SJSA1 (cell line): ENCODE data around the gene CTNNA2. TPM values are rescaled to one million over a fixed set of nuclear protein-coding genes. Genes with fewer than 3 reads are reported as not detected.

Experiments
- DNase-seq, 2 experiments: peaks; one replicate each; pipeline ENCODE4 v3.0.0-alpha.2; 2015 to 2020; ENCODE audit warnings: low spot score in 2 of 2, low read depth in 1 of 2
- H3K27ac ChIP-seq: fragments of 250-450 bp; sonication (Bioruptor Pico); 2 replicates; pipeline ENCODE4 v1.5.1; 2020; ENCODE audit warnings: mild to moderate bottlenecking, moderate library complexity
- H3K27me3 ChIP-seq: fragments of 250-450 bp; sonication (Bioruptor Pico); replicated peaks from 2 replicates; pipeline ENCODE4 v1.5.1; 2020; ENCODE audit warnings: mild to moderate bottlenecking, moderate library complexity
- H3K36me3 ChIP-seq: fragments of 250-450 bp; sonication (Bioruptor Pico); 2 replicates; pipeline ENCODE4 v1.5.1; 2020; ENCODE audit warnings: mild to moderate bottlenecking
- H3K4me1 ChIP-seq: fragments of 250-450 bp; sonication (Bioruptor Pico); replicated peaks from 2 replicates; pipeline ENCODE4 v1.6.1; 2021; ENCODE audit warnings: mild to moderate bottlenecking
- H3K4me3 ChIP-seq: fragments of 250-450 bp; sonication (Bioruptor Pico); 2 replicates; pipeline ENCODE4 v1.5.1; 2020; ENCODE audit warnings: mild to moderate bottlenecking
- H3K9me3 ChIP-seq: fragments of 250-450 bp; sonication (Bioruptor Pico); replicated peaks from 2 replicates; pipeline ENCODE4 v1.5.1; 2020; ENCODE audit warnings: mild to moderate bottlenecking
- total RNA-seq: library from RNA; depleted of rRNA; stranded (reverse); fragments of >200 nt; shearing (Covaris generic); gene quantifications from 2 replicates; pipeline ENCODE4 v1.2.3, GENCODE V29; 2014

Gene CTNNA2
- total RNA-seq, 1 experiment from 2014 or later = not detected

DNA sequence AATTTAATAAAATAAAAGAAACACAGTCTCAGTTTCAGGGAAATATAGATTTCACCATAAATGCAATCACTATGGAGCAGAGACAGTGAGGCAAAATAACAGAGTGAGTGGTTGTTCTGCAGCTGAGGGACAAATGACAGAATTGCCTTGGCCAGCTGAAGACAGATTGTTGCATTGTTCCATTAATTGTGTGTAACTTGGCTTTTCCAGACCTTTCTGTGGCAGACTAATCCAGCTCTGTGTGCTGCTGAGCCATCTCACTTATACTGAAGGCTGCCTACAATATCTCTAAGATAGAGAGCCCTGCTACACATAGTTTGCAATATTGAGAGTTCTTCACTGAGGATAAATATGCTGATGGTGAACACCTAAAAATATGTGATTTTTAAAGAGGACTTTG, 780.2 kb downstream of the CTNNA2 start:
- H3K9me3 ChIP-seq = no peaks in the 10 kb centered on the region
- no peak for DNase-seq
- H3K4me1 ChIP-seq = no peaks in the 10 kb centered on the region
- no peak overlapping the region for H3K27ac ChIP-seq
- H3K36me3 ChIP-seq = no peaks in the 10 kb centered on the region
- no peak overlapping the region for H3K4me3 ChIP-seq
- H3K27me3 ChIP-seq = no peaks in the 10 kb centered on the region

DNA sequence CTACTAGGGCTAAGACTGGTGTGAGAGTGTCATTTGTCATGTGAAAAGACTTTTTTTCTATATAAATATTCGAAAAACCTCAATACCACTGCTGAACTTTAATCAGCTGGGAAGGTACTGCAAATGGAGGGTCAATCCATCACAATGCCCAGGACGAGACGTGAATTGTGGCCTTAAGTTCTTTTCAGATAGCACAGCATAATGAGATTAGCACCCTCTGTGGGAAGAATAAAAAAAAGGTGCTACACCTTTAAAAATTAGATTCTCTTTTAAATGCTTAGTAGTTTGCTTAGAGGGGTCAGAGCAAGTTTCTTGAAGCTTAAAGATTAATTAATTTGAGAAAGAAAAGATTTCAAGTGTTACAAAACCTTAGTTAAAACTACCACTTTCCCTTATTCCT, 786.1 kb downstream of the CTNNA2 start:
- DNase-seq = no peak
- no peaks in the 10 kb centered on the region for H3K36me3 ChIP-seq
- no peaks in the 10 kb centered on the region for H3K4me1 ChIP-seq
- peaks cover 5% of the 10 kb centered on the region; the same call in 1 of the 2 replicates for H3K27me3 ChIP-seq
- H3K9me3 ChIP-seq = no peaks in the 10 kb centered on the region
- no peak overlapping the region for H3K4me3 ChIP-seq
- no peak overlapping the region for H3K27ac ChIP-seq

DNA sequence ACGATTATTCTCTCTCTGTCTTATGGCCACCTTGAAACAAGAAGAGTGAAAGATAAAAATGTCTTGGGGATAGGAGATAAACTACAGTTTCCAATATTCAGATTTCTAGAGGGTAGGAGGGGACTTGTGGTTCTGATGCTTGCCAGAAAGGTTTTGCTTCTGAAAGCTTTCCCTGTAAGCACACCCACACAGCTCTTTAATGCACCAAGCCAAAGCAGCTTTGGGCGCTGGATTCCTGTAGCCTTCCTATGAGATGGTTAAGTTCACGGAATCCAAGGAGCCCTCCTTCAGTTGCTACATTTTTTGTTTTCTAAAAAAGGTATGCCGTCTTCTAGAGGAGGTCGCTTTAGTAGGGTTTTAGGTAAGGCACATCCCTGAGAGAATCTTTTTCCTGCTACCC, 786.8 kb downstream of the CTNNA2 start:
- Histone ChIP-seq H3K4me1 (no peaks in the 10 kb centered on the region), H3K9me3 (no peaks in the 10 kb centered on the region), H3K4me3 (no peak overlapping the region), H3K27ac (no peak overlapping the region), H3K36me3 (no peaks in the 10 kb centered on the region), H3K27me3 (peaks cover 9% of the 10 kb centered on the region; the same call in 1 of the 2 replicates)
- DNase-seq = no peak

DNA sequence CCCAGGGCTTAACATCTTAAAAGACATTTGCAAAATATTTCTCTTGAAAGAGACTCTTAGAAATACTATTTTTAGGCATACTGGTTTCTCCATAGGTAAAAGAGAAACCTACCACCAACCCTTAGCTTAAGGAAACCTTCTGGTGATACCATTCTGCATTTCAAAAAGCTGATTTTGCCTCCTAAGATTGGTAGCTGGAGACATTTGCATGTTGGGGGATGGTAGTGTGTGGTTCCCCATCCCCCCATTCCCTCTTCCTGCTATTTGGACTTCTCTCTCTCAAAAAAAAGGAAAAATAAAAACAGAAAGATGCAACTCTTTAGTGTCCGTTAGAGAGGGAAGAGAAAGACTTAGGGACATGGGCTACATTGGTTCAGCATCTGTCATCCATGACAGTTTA, 787.5 kb downstream of the CTNNA2 start:
- no peak overlapping the region for H3K4me3 ChIP-seq
- H3K27ac ChIP-seq = no peak overlapping the region
- no peaks in the 10 kb centered on the region for H3K36me3 ChIP-seq
- no peaks in the 10 kb centered on the region for H3K4me1 ChIP-seq
- no peaks in the 10 kb centered on the region for H3K9me3 ChIP-seq
- DNase-seq = no peak
- peaks cover 14% of the 10 kb centered on the region; the same call in 1 of the 2 replicates for H3K27me3 ChIP-seq

DNA sequence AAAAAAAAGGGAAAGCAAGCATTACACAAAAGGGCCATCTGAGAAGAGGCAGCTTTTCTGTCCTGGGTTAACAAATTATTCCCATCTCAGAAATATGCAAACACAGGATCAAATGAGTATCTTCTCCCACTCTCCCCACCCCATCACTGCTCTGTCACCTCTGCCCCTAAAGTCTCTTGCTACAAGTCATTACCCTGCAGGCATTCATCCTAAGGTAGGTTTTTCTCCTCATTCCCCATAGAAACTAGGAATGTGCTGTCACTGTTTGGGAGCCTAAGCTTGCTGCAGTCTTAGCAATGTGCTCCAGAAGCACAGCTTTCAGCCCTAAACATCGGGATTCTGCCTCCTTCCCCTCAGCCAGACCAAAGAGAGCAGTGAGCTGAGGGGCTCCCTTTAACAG, 788.1 kb downstream of the CTNNA2 start:
- Histone ChIP-seq H3K4me1 (no peaks in the 10 kb centered on the region), H3K27ac (no peak overlapping the region), H3K27me3 (peaks cover 14% of the 10 kb centered on the region; the same call in 1 of the 2 replicates), H3K36me3 (no peaks in the 10 kb centered on the region), H3K9me3 (no peaks in the 10 kb centered on the region), H3K4me3 (no peak overlapping the region)
- DNase-seq = no peak

DNA sequence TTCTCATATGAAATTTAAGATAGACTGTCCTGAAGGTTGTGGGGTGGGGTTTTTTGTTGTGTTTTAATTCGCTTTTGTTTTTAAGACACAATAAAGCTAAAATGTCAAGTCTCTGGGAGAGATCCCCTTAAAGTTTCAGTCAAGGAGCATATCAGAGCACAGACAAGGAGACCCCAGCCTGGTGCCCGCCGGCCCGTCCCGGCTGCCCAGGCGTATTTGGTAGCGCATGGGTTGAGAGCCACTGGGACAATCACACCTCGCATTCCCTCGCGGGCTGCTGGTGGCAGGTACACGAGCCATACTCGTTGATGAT, 789.1 kb downstream of the CTNNA2 start:
- Histone ChIP-seq H3K27ac (no peak overlapping the region), H3K4me3 (no peak overlapping the region), H3K36me3 (no peaks in the 10 kb centered on the region), H3K27me3 (peaks cover 14% of the 10 kb centered on the region; the same call in 1 of the 2 replicates), H3K9me3 (no peaks in the 10 kb centered on the region), H3K4me1 (no peaks in the 10 kb centered on the region)
- DNase-seq = no peak

DNA sequence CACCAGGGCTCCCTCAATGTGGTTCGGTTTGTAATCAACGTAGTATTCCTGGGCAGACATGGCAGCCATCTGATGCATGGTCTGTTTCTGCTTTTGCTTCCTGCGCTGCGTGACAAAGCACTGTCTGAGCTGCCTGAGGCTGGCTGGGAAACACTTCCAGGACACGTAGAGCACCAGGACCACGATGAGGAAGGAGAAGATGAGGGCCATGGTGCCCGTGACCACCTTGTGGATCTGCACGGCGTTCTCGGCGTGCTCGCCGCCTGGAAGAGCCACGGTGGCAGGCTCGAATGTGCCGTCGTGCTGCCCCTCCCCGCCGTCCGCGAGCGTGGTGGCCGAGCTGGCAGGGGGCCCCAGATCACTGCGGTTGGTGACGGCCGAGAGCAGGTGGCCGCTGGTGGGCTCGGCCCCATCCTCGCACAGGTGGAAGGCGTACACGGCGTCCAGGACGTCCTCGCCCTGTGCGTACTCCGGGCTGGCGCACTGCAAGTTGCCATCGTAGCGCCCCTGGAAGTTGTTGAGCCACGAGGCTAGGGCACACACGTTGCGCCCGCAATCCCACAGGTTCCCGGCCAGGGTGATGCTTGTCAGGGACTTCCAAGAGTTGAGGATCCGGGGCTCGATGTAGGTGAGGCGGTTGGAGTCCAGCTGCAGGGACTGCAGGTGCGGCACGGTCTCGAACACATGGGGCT, 789.6 kb downstream of the CTNNA2 start:
- Histone ChIP-seq H3K9me3 (no peaks in the 10 kb centered on the region), H3K27ac (no peak overlapping the region), H3K4me1 (no peaks in the 10 kb centered on the region), H3K4me3 (no peak overlapping the region), H3K36me3 (no peaks in the 10 kb centered on the region), H3K27me3 (peaks cover 14% of the 10 kb centered on the region; the same call in 1 of the 2 replicates)
- no peak for DNase-seq

DNA sequence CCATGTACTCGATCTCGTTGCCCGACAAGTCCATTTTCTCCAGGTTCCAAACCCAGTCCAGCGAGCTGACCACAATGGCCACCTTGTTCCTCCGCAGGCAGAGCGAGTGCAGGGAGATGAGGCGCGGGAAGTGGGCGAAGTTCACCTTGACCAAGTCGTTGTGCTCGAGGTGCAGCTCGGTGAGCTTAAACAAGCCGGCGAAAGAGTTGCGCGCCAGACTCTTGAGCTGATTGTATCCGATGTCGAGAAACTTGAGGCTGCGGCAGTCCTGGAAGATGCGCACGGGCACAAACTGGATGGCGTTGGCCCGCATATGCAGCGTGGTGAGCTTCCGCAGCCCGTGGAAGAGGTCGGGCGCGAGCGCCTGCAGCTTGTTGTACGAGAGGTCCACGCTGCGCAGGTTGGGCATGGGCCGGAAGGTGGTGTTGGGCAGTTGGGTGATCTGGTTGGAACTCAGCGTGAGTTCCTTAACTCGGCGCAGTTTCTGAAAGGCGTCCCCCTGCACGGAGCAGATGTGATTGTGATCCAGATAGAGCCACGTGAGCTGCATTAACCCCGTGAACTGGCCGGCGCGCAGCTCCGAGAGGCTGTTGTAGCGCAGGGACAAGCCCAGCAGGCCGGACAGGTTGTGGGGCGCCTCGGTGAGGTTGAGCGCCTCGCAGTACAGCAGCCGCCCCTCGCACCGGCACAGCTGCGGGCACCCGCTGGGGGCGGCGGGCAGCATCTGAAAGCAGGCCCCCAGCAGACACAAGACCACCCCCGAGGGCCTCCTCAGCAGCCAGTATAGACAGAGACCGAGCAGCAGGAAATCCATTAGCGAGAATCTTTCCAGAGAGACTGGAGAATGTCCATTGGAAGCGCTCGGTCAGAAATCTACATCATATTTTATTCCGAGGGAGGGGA, 790.4 kb downstream of the CTNNA2 start:
- peaks cover 14% of the 10 kb centered on the region; the same call in 1 of the 2 replicates for H3K27me3 ChIP-seq
- no peaks in the 10 kb centered on the region for H3K4me1 ChIP-seq
- no peaks in the 10 kb centered on the region for H3K36me3 ChIP-seq
- no peaks in the 10 kb centered on the region for H3K9me3 ChIP-seq
- no peak overlapping the region for H3K27ac ChIP-seq
- no peak overlapping the region for H3K4me3 ChIP-seq
- no peak for DNase-seq

DNA sequence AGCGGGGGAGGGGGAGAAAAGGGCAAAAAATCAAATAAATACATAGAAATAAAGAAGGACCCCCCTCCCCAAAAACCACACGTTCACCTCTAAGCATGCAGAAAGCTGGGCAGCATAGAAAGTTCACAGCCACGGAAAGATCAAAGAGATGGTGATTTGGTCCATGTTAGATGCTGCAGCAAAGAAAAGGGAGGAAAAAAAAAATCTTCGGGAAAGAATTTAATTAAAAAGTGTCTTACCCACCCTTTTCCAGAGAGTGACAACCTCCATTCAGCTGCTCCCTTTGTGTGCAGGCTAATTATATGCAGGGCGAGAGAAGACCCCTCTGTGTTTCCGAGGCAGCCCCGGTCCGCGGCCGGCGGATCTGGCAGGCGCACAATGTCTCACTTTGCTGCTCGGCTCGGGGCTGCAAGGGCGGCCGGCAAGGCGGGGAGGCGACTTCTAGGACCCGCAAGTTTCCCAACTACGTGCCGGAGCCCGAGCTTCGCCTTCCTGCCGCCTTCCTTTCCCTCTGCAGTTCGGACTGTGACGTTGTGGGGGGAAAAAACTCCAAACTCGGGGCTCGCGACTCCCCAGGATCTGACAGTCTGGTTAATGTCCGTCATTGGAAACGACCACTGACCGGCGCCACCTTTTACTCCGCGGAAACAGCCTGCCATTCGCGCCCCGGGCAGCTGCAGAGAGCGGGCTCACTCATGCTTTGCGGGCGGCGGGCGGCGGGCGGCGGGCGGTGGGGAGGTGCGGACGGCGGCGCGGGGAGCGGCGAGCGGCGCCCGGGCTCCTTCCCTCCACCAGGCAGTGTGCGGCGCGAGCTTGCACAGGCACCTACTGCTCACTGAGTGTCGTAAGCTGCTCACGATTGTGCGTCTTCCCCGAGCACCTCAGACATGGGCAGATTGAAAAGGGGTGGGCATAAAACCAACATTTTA, 791.3 kb downstream of the CTNNA2 start, which contains the start of gene LRRTM1:
TSS of gene LRRTM1 (minus strand) at position 844 of the 929 bp plus-strand sequence. CDS start 933 bp downstream, outside the sequence.
- DNase-seq = no peak
- no peaks in the 10 kb centered on the region for H3K36me3 ChIP-seq
- no peaks in the 10 kb centered on the region for H3K9me3 ChIP-seq
- H3K27ac ChIP-seq = no peak within 1 kb of the TSS
- no peaks in the 10 kb centered on the region for H3K4me1 ChIP-seq
- peaks cover 14% of the 10 kb centered on the region; the same call in 1 of the 2 replicates for H3K27me3 ChIP-seq
- no peak within 1 kb of the TSS for H3K4me3 ChIP-seq

DNA sequence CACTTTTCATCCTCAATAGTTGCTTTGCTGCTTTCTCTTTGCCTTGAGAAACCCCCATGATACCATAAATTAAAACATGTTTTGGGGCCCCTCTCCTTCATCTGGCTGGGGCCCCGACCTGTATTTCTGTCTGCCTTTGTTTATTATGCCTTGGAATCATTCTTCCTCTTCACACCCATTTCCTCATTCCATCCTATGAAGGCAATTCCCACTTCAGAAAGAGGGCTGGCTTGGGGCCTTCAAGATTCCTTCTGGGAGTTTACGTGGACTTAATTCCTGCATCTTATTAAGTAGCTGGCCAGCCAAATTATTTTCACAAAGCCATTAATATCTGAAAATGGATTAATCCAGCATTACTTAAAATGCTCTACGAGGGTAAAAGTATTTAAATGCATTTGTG, 798.5 kb downstream of the CTNNA2 start:
- Histone ChIP-seq H3K27ac (no peak overlapping the region), H3K9me3 (no peaks in the 10 kb centered on the region), H3K4me3 (no peak overlapping the region), H3K4me1 (no peaks in the 10 kb centered on the region), H3K36me3 (no peaks in the 10 kb centered on the region), H3K27me3 (no peaks in the 10 kb centered on the region)
- DNase-seq = no peak

DNA sequence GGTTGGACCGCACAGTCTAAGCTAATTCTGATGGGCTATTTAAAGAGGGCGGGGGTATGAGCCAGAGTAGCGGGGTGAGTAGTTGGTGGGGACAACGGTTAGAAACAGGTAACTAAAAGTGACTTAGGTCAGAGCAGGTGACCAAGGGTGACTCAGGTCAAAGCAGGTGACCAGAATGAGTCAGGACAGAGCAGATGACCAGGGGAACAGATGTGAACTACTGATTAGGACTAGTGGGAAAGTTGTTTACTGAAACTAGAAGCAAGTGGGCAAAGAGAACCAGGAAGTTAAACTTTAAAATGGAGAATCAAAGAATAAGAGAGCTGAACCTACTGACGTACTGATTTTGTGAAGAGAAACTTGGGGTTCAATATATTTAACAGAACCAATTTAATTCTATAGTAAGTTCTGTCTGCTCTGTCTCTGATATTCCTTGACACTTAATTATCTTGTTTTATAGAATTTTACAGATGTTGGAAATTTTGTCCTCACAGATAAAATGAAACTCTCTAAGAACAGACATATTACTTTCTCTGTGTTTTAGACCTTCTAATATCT, 799.5 kb downstream of the CTNNA2 start:
- no peak for DNase-seq
- Histone ChIP-seq H3K36me3 (no peaks in the 10 kb centered on the region), H3K9me3 (no peaks in the 10 kb centered on the region), H3K27me3 (no peaks in the 10 kb centered on the region), H3K4me3 (no peak overlapping the region), H3K4me1 (no peaks in the 10 kb centered on the region), H3K27ac (no peak overlapping the region)

DNA sequence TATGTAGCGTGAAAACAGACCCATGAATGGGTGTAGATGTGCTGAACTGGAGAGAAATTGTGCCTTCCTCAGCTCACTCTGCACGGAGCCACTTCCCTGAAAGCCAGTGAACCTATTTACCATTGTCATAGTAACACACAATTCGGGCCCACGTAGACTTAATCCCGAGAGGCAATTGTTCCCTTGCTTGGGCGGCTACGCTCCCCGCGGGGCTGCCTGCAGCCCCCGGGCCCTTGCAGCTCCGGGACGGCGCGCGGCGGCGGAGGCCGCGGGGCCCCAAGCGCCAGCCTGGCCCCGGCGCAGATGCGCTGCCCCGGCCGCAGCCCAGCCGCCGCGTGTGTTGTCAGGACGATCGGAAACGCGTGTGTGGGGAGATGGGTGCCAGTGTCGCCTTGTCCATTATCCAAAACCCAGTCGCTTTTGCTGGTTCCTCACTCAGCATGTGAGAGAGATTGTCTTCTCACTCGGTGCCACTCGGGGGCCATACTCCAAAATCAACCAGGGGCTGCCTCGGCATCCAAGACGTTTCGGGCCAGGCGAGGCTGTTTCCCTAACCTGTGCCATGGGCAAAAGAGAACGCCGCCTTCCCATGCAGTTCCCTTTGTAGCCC, 809.6 kb downstream of the CTNNA2 start:
- H3K27ac ChIP-seq = no peak overlapping the region
- H3K4me1 ChIP-seq = no peaks in the 10 kb centered on the region
- no peak for DNase-seq
- no peaks in the 10 kb centered on the region for H3K36me3 ChIP-seq
- no peaks in the 10 kb centered on the region for H3K27me3 ChIP-seq
- no peaks in the 10 kb centered on the region for H3K9me3 ChIP-seq
- no peak overlapping the region for H3K4me3 ChIP-seq

DNA sequence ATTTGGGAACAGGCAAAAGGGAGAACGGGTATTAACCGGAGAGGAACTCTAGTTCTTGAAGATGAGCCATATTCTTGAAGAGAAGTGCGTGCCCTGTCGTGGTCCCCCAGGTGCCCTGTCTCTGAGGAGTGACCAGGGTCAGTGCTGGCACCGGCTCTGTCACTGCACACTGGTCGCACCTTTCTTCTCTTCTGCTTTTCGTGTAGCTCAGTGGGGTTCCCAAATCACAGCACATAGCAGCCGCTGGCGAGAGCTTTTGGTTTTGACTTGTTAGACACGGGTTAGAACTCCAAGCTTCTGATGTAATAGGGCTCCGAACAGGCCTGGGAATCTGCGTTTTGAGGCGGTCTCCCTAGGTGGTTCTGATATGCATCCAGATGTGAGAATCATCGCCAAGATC, 810.1 kb downstream of the CTNNA2 start:
- H3K4me3 ChIP-seq = no peak overlapping the region
- no peak for DNase-seq
- no peaks in the 10 kb centered on the region for H3K9me3 ChIP-seq
- no peaks in the 10 kb centered on the region for H3K36me3 ChIP-seq
- no peaks in the 10 kb centered on the region for H3K27me3 ChIP-seq
- no peaks in the 10 kb centered on the region for H3K4me1 ChIP-seq
- no peak overlapping the region for H3K27ac ChIP-seq
